Measurements from ENCODE around the gene HOXA3. TPM values are rescaled to one million over a fixed set of nuclear protein-coding genes. Genes with fewer than 3 reads are reported as not detected.
A peak's percentile ranks its signal among the peaks of the same experiment; 100 is the strongest.

Gene HOXA3
- total RNA-seq, 1 donor from 2014 or later: not detected

- Mint-ChIP-seq H3K4me3 (ENCODE audit: unreplicated experiment) (no peak overlapping the region), H3K27ac (ENCODE audit: unreplicated experiment) (no peak overlapping the region), H3K36me3 (ENCODE audit: low read depth, unreplicated experiment) (no peaks in the 10 kb centered on the region), H3K9me3 (ENCODE audit: unreplicated experiment) (peaks cover 57% of the 10 kb centered on the region), H3K4me1 (ENCODE audit: low read depth, unreplicated experiment) (no peaks in the 10 kb centered on the region), H3K27me3 (ENCODE audit: low read depth, unreplicated experiment) (peaks cover 85% of the 10 kb centered on the region)
- H3K4me2 ChIP-seq (ENCODE audit: low read length): no peak overlapping the region
- peaks cover 1% of the 10 kb centered on the region for H4K20me1 ChIP-seq (ENCODE audit: insufficient read depth, low read length)
- H3K9me3 ChIP-seq (ENCODE audit: insufficient read depth, low read depth, low read length): peaks cover 25% of the 10 kb centered on the region
- H3K27me3 ChIP-seq (ENCODE audit: insufficient read depth, low read length): peaks cover 95% of the 10 kb centered on the region
- peaks cover 5% of the 10 kb centered on the region for H3K4me1 ChIP-seq (ENCODE audit: insufficient read depth, low read length)
- no peak overlapping the region for H3K27ac ChIP-seq (ENCODE audit: low read depth, low read length)
- no peak for TF ChIP-seq EZH2 (IDR thresholded peaks at IDR 0.05; ENCODE audit: insufficient read depth, low read length)
- no peak for TF ChIP-seq CTCF (IDR thresholded peaks at IDR 0.05; ENCODE audit: insufficient read depth, low read depth, low read length)
- H3K4me3 ChIP-seq (ENCODE audit: insufficient read depth, low read depth, low read length): no peak overlapping the region
- H3K36me3 ChIP-seq (ENCODE audit: insufficient read depth, low read length): no peaks in the 10 kb centered on the region
- no peaks in the 10 kb centered on the region for H3K79me2 ChIP-seq (ENCODE audit: insufficient read depth, low read length)
- FAIRE-seq (peak; percentile 9), DNase-seq (ENCODE audit: low read depth) (no peak)
- H3K9ac ChIP-seq (ENCODE audit: low read length): no peak overlapping the region
- no peak overlapping the region for H2AFZ ChIP-seq (ENCODE audit: low read depth, low read length)
These were observed 3.4 kb downstream of the HOXA3 start for GRCh38 chr7:27148756-27149641.

GRCh38 chr7:27148031-27148755 lies 4.2 kb downstream of the HOXA3 start:
- H3K4me2 ChIP-seq (ENCODE audit: low read length): no peak overlapping the region
- H3K36me3 Mint-ChIP-seq (ENCODE audit: low read depth, unreplicated experiment): no peaks in the 10 kb centered on the region
- no peak overlapping the region for H2AFZ ChIP-seq (ENCODE audit: low read depth, low read length)
- TF ChIP-seq CTCF (IDR thresholded peaks at IDR 0.05; ENCODE audit: insufficient read depth, low read depth, low read length): no peak
- TF ChIP-seq EZH2 (IDR thresholded peaks at IDR 0.05; ENCODE audit: insufficient read depth, low read length): peak; percentile 62
- no peaks in the 10 kb centered on the region for H3K79me2 ChIP-seq (ENCODE audit: insufficient read depth, low read length)
- H3K4me1 Mint-ChIP-seq (ENCODE audit: low read depth, unreplicated experiment): no peaks in the 10 kb centered on the region
- H3K27ac Mint-ChIP-seq (ENCODE audit: unreplicated experiment): no peak overlapping the region
- FAIRE-seq (no peak), DNase-seq (ENCODE audit: low read depth) (no peak)
- H3K9me3 Mint-ChIP-seq (ENCODE audit: unreplicated experiment): peaks cover 55% of the 10 kb centered on the region
- H4K20me1 ChIP-seq (ENCODE audit: insufficient read depth, low read length): peaks cover 2% of the 10 kb centered on the region
- no peak overlapping the region for H3K4me3 ChIP-seq (ENCODE audit: insufficient read depth, low read depth, low read length)
- H3K27me3 ChIP-seq (ENCODE audit: insufficient read depth, low read length): peaks cover 95% of the 10 kb centered on the region
- no peak overlapping the region for H3K4me3 Mint-ChIP-seq (ENCODE audit: unreplicated experiment)
- H3K9me3 ChIP-seq (ENCODE audit: insufficient read depth, low read depth, low read length): peaks cover 22% of the 10 kb centered on the region
- peaks cover 5% of the 10 kb centered on the region for H3K4me1 ChIP-seq (ENCODE audit: insufficient read depth, low read length)
- no peak overlapping the region for H3K9ac ChIP-seq (ENCODE audit: low read length)
- no peak overlapping the region for H3K27ac ChIP-seq (ENCODE audit: low read depth, low read length)
- no peaks in the 10 kb centered on the region for H3K36me3 ChIP-seq (ENCODE audit: insufficient read depth, low read length)
- peaks cover 82% of the 10 kb centered on the region for H3K27me3 Mint-ChIP-seq (ENCODE audit: low read depth, unreplicated experiment)
